Right lobe of liver (tissue), 6 donors: ENCODE measurements around the gene MBP. TPM values are rescaled to one million over a fixed set of nuclear protein-coding genes. Genes with fewer than 3 reads are reported as not detected.

Experiments used
- ATAC-seq, 4 donors: fragments of 200-7000 bp; cut with Tn5 transposase; one replicate each; pipeline ENCODE4 v1.9.1; 2020; ENCODE audit warnings: mild to moderate bottlenecking in 4 of 4, moderate library complexity in 4 of 4
- DNase-seq, 3 donors: peaks; one replicate each; pipeline ENCODE4 v3.0.0-alpha.2; 2020
- H3K27ac ChIP-seq, 3 donors: fragments of 200-600 bp; one replicate each; pipeline ENCODE4 v1.8.0; 2022
- H3K27me3 ChIP-seq, 2 donors: fragments of 200-600 bp; one replicate each; pipeline ENCODE4 v1.8.0; 2022
- H3K36me3 ChIP-seq, 4 donors: fragments of 200-600 bp; sonication (generic) in 1 of 4; one replicate each; pipeline versions ENCODE4 v1.5.1 to v1.8.0; 2017 to 2022; ENCODE audit warnings: control low read depth in 1 of 4
- H3K4me1 ChIP-seq, 4 donors: fragments of 200-600 bp; sonication (generic) in 1 of 4; one replicate each; pipeline versions ENCODE4 v1.5.1 to v1.8.0; 2017 to 2022; ENCODE audit warnings: control low read depth in 1 of 4
- H3K4me3 ChIP-seq, 3 donors: fragments of 200-600 bp; one replicate each; pipeline ENCODE4 v1.8.0; 2022
- H3K9me3 ChIP-seq, 4 donors: fragments of 200-600 bp; sonication (generic) in 1 of 4; one replicate each; pipeline versions ENCODE4 v1.5.1 to v1.8.0; 2017 to 2022; ENCODE audit warnings: control low read depth in 1 of 4
- POLR2A ChIP-seq: fragments of 450-650 bp; IDR thresholded peaks from one replicate; pipeline ENCODE4 v1.6.1; 2017; ENCODE audit warnings: antibody characterized with exemption, mild to moderate bottlenecking
- WGBS: methylation state at CpG from one replicate; pipeline ENCODE4 v1.1.6; 2018; ENCODE audit warnings: low coverage, low lambda C conversion rate; ENCODE audit not compliant: insufficient coverage; ENCODE audit errors: missing lambda C conversion rate; 5-methylcytosine and 5-hydroxymethylcytosine counted together
- intact Hi-C, 2 donors: fragments of 100-400 bp; cut with DNase I; formaldehyde crosslinking; loops; one replicate each; pipeline versions ENCODE4 v1.11.2 to v1.14.1; 2022
- total RNA-seq, 6 experiments: library from RNA; depleted of rRNA in 2 of 6; stranded (reverse); fragments of >200 nt in 2 of 6; fragmentation: NEBNext Ultra II Directional in 3 of 6; extraction: Animal tissue kit (Norgen Biotek cat#: 25700) in 3 of 6; gene quantifications; one replicate each; pipeline versions ENCODE4 v1.1.0 to v1.2.4, GENCODE V29; 2016 to 2023
- TF ChIP-seq, protein P1 (sequence below), 4 donors: fragments of 200-600 bp in 3 of 4; fragments of 450-650 bp in 1 of 4; IDR thresholded peaks; one replicate each; pipeline versions ENCODE4 v1.5.1 to v1.8.0; 2016 to 2022; ENCODE audit warnings: antibody characterized with exemption in 4 of 4, mild to moderate bottlenecking in 2 of 4
- donor health status: DM: no; HTN: yes; CAD: no.
- donor health status: DM: no; HTN: no; CAD: no.
- donor health status: DM: no; HTN: no; CAD: no.
- donor health status: DM: no; HTN: yes; CAD: no.
- donor health status: DM: no; HTN: yes; CAD: no.

The MBP gene
- total RNA-seq, 6 experiments from 2014 or later: 24.0 to 40.8 (median 27.6) TPM

DNA sequence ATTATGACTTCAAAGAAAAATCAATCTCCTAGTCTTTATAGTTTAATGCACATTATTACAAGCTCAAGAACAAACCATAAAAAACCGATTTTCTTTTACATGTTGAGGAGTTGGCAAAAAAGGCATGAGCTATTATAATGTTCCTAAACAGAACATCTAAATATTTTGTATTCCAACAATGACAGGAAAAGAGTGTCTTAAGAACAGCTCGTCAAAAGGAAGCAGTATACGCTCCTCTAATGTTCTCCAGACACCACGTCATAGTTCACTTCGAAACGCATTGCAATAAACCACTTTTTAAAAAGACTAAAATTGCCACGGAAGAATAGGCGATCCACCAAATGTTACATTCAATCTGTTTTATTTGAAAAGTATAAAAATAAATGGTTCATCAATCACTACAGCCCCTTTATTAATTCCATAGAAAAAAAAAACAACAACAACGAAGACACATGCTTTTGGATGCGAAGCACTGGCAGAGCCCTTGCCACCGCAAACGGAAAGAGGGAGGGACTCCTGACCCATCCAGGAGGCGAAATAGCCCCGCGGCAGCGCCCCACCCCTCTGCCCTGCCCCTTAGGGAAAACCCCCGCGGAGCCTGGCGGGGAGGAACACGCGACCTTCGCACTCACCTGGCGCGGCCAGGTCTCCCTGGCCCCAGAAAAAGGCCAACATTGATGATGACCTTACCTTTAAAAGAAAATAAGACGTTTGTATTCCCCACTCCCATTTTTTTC, 45.8 kb downstream of the MBP start:
- Histone ChIP-seq H3K27ac (peak overlapping the region; percentile 37 to 63 (median 60)), H3K4me1 (peaks cover 0 to 47% (median 13%) of the 10 kb centered on the region in 4 donors), H3K27me3 (no peaks in the 10 kb centered on the region), H3K9me3 (no peaks in the 10 kb centered on the region), H3K4me3 (peak overlapping the region; percentile 23 to 32 (median 25)), H3K36me3 (no peaks in the 10 kb centered on the region)
- DNase-seq (peak; percentile 74 to 89 (median 79)), ATAC-seq (peak; percentile 60 to 83 (median 72))
- intact Hi-C loops: no loop called here
- 56% methylated on average over 25 of the region's 25 CpGs for WGBS
- TF ChIP-seq POLR2A: no peak
- TF ChIP-seq, protein P1, sequence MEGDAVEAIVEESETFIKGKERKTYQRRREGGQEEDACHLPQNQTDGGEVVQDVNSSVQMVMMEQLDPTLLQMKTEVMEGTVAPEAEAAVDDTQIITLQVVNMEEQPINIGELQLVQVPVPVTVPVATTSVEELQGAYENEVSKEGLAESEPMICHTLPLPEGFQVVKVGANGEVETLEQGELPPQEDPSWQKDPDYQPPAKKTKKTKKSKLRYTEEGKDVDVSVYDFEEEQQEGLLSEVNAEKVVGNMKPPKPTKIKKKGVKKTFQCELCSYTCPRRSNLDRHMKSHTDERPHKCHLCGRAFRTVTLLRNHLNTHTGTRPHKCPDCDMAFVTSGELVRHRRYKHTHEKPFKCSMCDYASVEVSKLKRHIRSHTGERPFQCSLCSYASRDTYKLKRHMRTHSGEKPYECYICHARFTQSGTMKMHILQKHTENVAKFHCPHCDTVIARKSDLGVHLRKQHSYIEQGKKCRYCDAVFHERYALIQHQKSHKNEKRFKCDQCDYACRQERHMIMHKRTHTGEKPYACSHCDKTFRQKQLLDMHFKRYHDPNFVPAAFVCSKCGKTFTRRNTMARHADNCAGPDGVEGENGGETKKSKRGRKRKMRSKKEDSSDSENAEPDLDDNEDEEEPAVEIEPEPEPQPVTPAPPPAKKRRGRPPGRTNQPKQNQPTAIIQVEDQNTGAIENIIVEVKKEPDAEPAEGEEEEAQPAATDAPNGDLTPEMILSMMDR (IDR thresholded peaks at IDR 0.05): no peak

DNA sequence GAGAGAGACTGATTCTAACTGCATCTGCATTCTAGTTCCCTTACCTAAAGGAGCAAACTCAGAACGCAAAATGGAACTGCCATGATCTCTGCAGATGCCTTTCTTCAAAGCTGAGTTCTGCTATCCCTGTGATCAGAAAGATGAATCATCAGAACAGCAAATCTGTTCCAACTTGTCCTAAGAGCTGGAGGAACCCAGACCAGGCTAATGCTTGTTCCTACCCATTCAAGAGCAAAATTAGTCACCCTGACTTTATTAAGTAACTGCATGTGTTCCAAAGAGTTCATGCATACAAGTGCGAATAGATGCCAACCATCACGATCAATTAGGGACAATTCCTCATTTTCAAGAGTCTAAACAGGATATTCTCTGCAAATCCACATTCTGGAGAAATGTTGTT, 46.5 kb downstream of the MBP start:
- Histone ChIP-seq H3K36me3 (no peaks in the 10 kb centered on the region), H3K4me1 (peaks cover 0 to 47% (median 13%) of the 10 kb centered on the region in 4 donors), H3K27me3 (no peaks in the 10 kb centered on the region), H3K27ac (peak overlapping the region; percentile 37 to 63 (median 60)), H3K4me3 (no peak overlapping the region), H3K9me3 (no peaks in the 10 kb centered on the region)
- no peak for DNase-seq
- TF ChIP-seq, protein P1 (IDR thresholded peaks at IDR 0.05): no peak
- TF ChIP-seq POLR2A: no peak
- intact Hi-C loops: no loop called here
- no peak for ATAC-seq
- WGBS: 55% methylated on average over 2 of the region's 3 CpGs

DNA sequence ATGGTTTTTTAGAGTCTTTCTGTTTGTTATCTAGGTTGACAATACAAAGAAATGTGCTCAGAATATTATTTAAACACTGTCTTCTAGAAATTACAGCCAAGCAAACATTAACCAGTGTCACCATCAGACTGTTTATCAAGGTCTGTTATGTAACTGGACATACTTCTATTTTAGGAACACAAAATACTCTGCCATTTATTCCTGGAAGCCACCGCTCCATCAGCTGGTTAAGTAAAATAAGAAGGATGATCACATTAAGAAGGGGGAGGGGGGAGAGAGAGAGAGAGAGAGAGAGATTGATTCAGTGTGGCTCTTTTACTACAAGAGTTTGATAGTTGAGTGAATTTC, 47.9 kb downstream of the MBP start:
- Histone ChIP-seq H3K4me3 (no peak overlapping the region), H3K27me3 (no peaks in the 10 kb centered on the region), H3K36me3 (no peaks in the 10 kb centered on the region), H3K4me1 (peaks cover 0 to 47% (median 13%) of the 10 kb centered on the region in 4 donors), H3K27ac (peak overlapping the region in 2 of 3 donors; percentile 67 to 72), H3K9me3 (no peaks in the 10 kb centered on the region)
- peak; percentile 49 to 81 (median 52) for ATAC-seq
- intact Hi-C loops: no loop called here
- WGBS: 0% methylated on average over 1 of the region's 1 CpG
- TF ChIP-seq POLR2A: no peak
- TF ChIP-seq, protein P1 (IDR thresholded peaks at IDR 0.05): no peak
- DNase-seq: no peak

DNA sequence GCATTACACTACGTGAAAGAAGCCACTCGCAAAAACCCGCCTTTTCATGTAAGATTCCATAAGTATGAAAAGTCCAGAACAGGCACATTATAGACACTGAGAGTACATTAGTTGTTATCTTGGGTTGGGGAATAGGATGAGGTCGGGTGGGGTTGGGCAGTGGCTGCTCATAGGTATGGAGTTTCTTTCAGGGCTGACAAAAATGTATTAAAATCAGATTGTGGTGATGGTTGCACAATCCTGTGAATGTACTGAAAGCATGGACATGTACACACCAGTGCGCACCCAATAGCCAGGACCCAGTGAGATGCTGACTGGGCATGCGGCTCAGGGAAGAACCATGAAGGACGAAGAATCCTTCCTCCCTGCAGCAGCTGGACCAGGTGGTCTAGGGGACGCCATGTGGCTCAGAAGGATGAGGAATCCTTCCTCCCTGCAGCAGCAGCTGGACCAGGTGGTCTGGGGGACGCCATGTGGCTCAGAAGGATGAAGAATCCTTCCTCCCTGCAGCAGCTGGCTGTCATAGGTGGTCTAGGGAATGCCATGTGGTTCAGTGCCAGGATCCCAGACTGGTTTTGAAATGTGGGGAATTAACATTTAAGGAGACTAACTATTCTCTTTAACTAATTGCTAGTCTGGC, 50.1 kb downstream of the MBP start:
- ATAC-seq (no peak), DNase-seq (no peak)
- TF ChIP-seq, protein P1 (IDR thresholded peaks at IDR 0.05): no peak
- TF ChIP-seq POLR2A: no peak
- Histone ChIP-seq H3K36me3 (no peaks in the 10 kb centered on the region), H3K27me3 (no peaks in the 10 kb centered on the region), H3K4me3 (no peak overlapping the region), H3K4me1 (peaks cover 0 to 33% (median 11%) of the 10 kb centered on the region in 4 donors), H3K27ac (no peak overlapping the region), H3K9me3 (no peaks in the 10 kb centered on the region)
- intact Hi-C loops: no loop called here
- WGBS: 86% methylated on average over 5 of the region's 9 CpGs
